Hair follicular keratinocyte (primary cell): ENCODE results near the gene NGEF. TPM values are rescaled to one million over a fixed set of nuclear protein-coding genes. Genes with fewer than 3 reads are reported as not detected.

Source experiments
- total RNA-seq: library from RNA; depleted of rRNA; stranded (reverse); fragments of >200 nt; gene quantifications from 2 replicates; pipeline ENCODE4 v1.2.3, GENCODE V29; 2015

NGEF gene
- total RNA-seq, result 0.04 and 0.16 TPM in 2 replicates

GRCh38 chr2:233013027-233013461, at the start of gene NGEF:
TSS of gene NGEF (minus strand) at chr2:233013256. CDS start at chr2:232974890, 38,366 bp downstream.

GRCh38 chr2:233059797-233060500, 46.9 kb upstream of the NGEF start, which contains the start of gene INPP5D:
TSS of gene INPP5D (plus strand) at chr2:233060342. CDS start at chr2:233060479, 137 bp downstream.

GRCh38 chr2:233032551-233033320, 19.7 kb upstream of the NGEF start, which contains the start of gene NEU2:
TSS of gene NEU2 (plus strand) at chr2:233032672. CDS start at chr2:233032672, 0 bp downstream.

GRCh38 chr2:232870018-232870765, 142.9 kb downstream of the NGEF start, which contains the start of gene SNORC:
TSS of gene SNORC (plus strand) at chr2:232870264. CDS start at chr2:232870342, 78 bp downstream.

Other genes starting within 250 kb of the NGEF start
- not detected in 2 replicates for gene KCNJ13, start 236.7 kb downstream of the NGEF start, total RNA-seq
- gene SNORC, start 143.0 kb downstream of the NGEF start, total RNA-seq, result 0.04 and 1.2 TPM in 2 replicates
- not detected in 2 replicates for gene NEU2, start 19.4 kb upstream of the NGEF start, total RNA-seq
- 21.6 and 27.3 TPM in 2 replicates for gene INPP5D, start 47.1 kb upstream of the NGEF start, total RNA-seq
- gene ATG16L1, start 238.4 kb upstream of the NGEF start, total RNA-seq, result 16.6 and 27.1 TPM in 2 replicates